GM23248 (cell line): ENCODE data around the gene SYNPO2. TPM values are rescaled to one million over a fixed set of nuclear protein-coding genes. Genes with fewer than 3 reads are reported as not detected.

ENCODE experiments used
- DNase-seq: peaks from one replicate; pipeline ENCODE4 v3.0.0-alpha.2; 2015
- H2AFZ ChIP-seq: fragments of 200-600 bp; sonication (generic); 2 replicates; pipeline ENCODE4 v1.6.1; 2016; ENCODE audit warnings: antibody characterized with exemption
- H3F3A ChIP-seq: fragments of 200-600 bp; sonication (generic); 2 replicates; pipeline ENCODE4 v1.6.1; 2016; ENCODE audit warnings: mild to moderate bottlenecking, antibody characterized with exemption, mixed run types; ENCODE audit not compliant: insufficient read depth
- H3K27ac ChIP-seq: fragments of 200-600 bp; sonication (generic); 2 replicates; pipeline ENCODE4 v1.5.1; 2016; ENCODE audit warnings: mild to moderate bottlenecking
- H3K27me3 ChIP-seq: fragments of 200-600 bp; sonication (generic); replicated peaks from 2 replicates; pipeline ENCODE4 v1.6.1; 2016; ENCODE audit warnings: mild to moderate bottlenecking; ENCODE audit not compliant: insufficient read depth
- H3K36me3 ChIP-seq: fragments of 200-600 bp; sonication (generic); 2 replicates; pipeline ENCODE4 v1.6.1; 2016; ENCODE audit warnings: low read depth, mild to moderate bottlenecking
- H3K4me1 ChIP-seq: fragments of 200-600 bp; sonication (generic); 2 replicates; pipeline ENCODE4 v1.6.1; 2016; ENCODE audit warnings: mild to moderate bottlenecking; ENCODE audit not compliant: insufficient read depth
- H3K4me2 ChIP-seq: fragments of 200-600 bp; sonication (generic); one replicate; pipeline ENCODE4 v1.6.1; 2016; ENCODE audit warnings: mild to moderate bottlenecking; ENCODE audit not compliant: unreplicated experiment
- H3K4me3 ChIP-seq: fragments of 200-600 bp; sonication (generic); 2 replicates; pipeline ENCODE4 v1.5.1; 2016; ENCODE audit warnings: mild to moderate bottlenecking
- H3K79me2 ChIP-seq: fragments of 200-600 bp; sonication (generic); 2 replicates; pipeline ENCODE4 v1.6.1; 2016; ENCODE audit warnings: mild to moderate bottlenecking; ENCODE audit not compliant: insufficient read depth
- H3K9ac ChIP-seq: fragments of 200-600 bp; sonication (generic); 2 replicates; pipeline ENCODE4 v1.6.1; 2016; ENCODE audit warnings: mild to moderate bottlenecking
- H3K9me2 ChIP-seq: fragments of 200-600 bp; sonication (generic); 2 replicates; pipeline ENCODE4 v1.6.1; 2016; ENCODE audit warnings: mixed run types, mild to moderate bottlenecking, moderate library complexity; ENCODE audit not compliant: insufficient read depth
- H3K9me3 ChIP-seq: fragments of 200-600 bp; sonication (generic); one replicate; pipeline ENCODE4 v1.6.1; 2017; ENCODE audit warnings: low read depth
- H4K20me1 ChIP-seq: fragments of 200-600 bp; sonication (generic); 2 replicates; pipeline ENCODE4 v1.6.0; 2016; ENCODE audit not compliant: insufficient read depth
- EZH2 ChIP-seq: fragments of 200-600 bp; sonication (generic); IDR thresholded peaks from 2 replicates; pipeline ENCODE4 v1.6.1; 2018; ENCODE audit warnings: antibody characterized with exemption, mild to moderate bottlenecking; ENCODE audit not compliant: insufficient read depth, poor library complexity, severe bottlenecking
- EZH2phosphoT487 ChIP-seq: fragments of 200-600 bp; sonication (generic); IDR thresholded peaks from 2 replicates; pipeline ENCODE4 v1.6.1; 2018; ENCODE audit warnings: antibody characterized with exemption, moderate library complexity, mild to moderate bottlenecking, low read depth; ENCODE audit not compliant: insufficient read depth
- WGBS, 2 experiments: methylation state at CpG; one replicate each; pipeline ENCODE4 v1.1.6; 2015 to 2017; ENCODE audit warnings: low lambda C conversion rate in 2 of 2, low coverage in 1 of 2; ENCODE audit errors: missing lambda C conversion rate in 2 of 2; 5-methylcytosine and 5-hydroxymethylcytosine counted together
- in situ Hi-C: fragments of 300-500 bp; cut with MboI; formaldehyde crosslinking; loops from 2 replicates; pipeline ENCODE4 v1.15.0; 2020
- polyA plus RNA-seq: library from polyadenylated mRNA; unstranded; fragments of >200 nt; fragmentation: Nextera tagmentation; extraction: Ambion mirVana; gene quantifications from 2 replicates; pipeline ENCODE4 v1.2.1, GENCODE V29; 2016
- total RNA-seq: library from RNA; depleted of rRNA; stranded (reverse); fragments of >200 nt; shearing (Covaris generic); gene quantifications from 2 replicates; pipeline ENCODE4 v1.2.3, GENCODE V29; 2014

Gene SYNPO2
- total and polyA plus RNA-seq, 2 experiments from 2014 or later: 3.1 to 5.0 TPM

- H3K4me2 ChIP-seq: peak overlapping the region; percentile 78
Observed at GRCh38 chr4:119025916-119026661, 137.4 kb downstream of the SYNPO2 start.

GRCh38 chr4:119026662-119027444 is 138.2 kb downstream of the SYNPO2 start:
- WGBS, 2 experiments: 77 to 78% methylated on average over 22 of the region's 22 CpGs
- no peaks in the 10 kb centered on the region for H3K9me2 ChIP-seq
- peak overlapping the region; percentile 78 for H3K4me2 ChIP-seq
- peak overlapping the region; percentile 70 for H2AFZ ChIP-seq
- H3K79me2 ChIP-seq: no peaks in the 10 kb centered on the region
- H3K27me3 ChIP-seq: no peaks in the 10 kb centered on the region
- peaks cover 30% of the 10 kb centered on the region for H3F3A ChIP-seq
- TF ChIP-seq EZH2 (no peak), EZH2phosphoT487 (no peak)
- H4K20me1 ChIP-seq: no peaks in the 10 kb centered on the region
- H3K9ac ChIP-seq: peak overlapping the region; percentile 76
- no peaks in the 10 kb centered on the region for H3K9me3 ChIP-seq
- H3K4me3 ChIP-seq: peak overlapping the region; percentile 69
- H3K4me1 ChIP-seq: peaks cover 47% of the 10 kb centered on the region
- peak overlapping the region; percentile 96 for H3K27ac ChIP-seq
- H3K36me3 ChIP-seq: no peaks in the 10 kb centered on the region
- DNase-seq: peak; percentile 12
- in situ Hi-C loops: loop anchor here (25.0 kb wide), 1 partner anchor 90 kb away; no protein-coding TSS in a partner anchor

More at GRCh38 chr4:119025916-119026661, 137.4 kb downstream of the SYNPO2 start:
- Histone ChIP-seq H3K4me3 (peak overlapping the region; percentile 69), H2AFZ (peak overlapping the region; percentile 70), H3K36me3 (no peaks in the 10 kb centered on the region), H3K9me3 (no peaks in the 10 kb centered on the region), H3K27me3 (no peaks in the 10 kb centered on the region), H4K20me1 (no peaks in the 10 kb centered on the region), H3K27ac (peak overlapping the region; percentile 96), H3K9ac (peak overlapping the region; percentile 76), H3K9me2 (no peaks in the 10 kb centered on the region), H3F3A (peaks cover 30% of the 10 kb centered on the region), H3K79me2 (no peaks in the 10 kb centered on the region), H3K4me1 (peaks cover 47% of the 10 kb centered on the region)
- in situ Hi-C loops: loop anchor here (25.0 kb wide), 1 partner anchor 89 kb away; no protein-coding TSS in a partner anchor
- no peak for TF ChIP-seq EZH2
- 0 to 2% methylated on average over 4 of the region's 4 CpGs for WGBS, 2 experiments
- DNase-seq: peak; percentile 91

- H3F3A ChIP-seq: peaks cover 30% of the 10 kb centered on the region
- H3K27me3 ChIP-seq: no peaks in the 10 kb centered on the region
- no peak overlapping the region for H2AFZ ChIP-seq
- 47 to 51% methylated on average over 2 of the region's 2 CpGs for WGBS, 2 experiments
- H3K36me3 ChIP-seq: no peaks in the 10 kb centered on the region
- TF ChIP-seq EZH2: no peak
- TF ChIP-seq EZH2phosphoT487: no peak
- H3K9me2 ChIP-seq: no peaks in the 10 kb centered on the region
- H3K4me3 ChIP-seq: no peak overlapping the region
- H3K79me2 ChIP-seq: no peaks in the 10 kb centered on the region
- H4K20me1 ChIP-seq: no peaks in the 10 kb centered on the region
- no peak overlapping the region for H3K9ac ChIP-seq
- no peak overlapping the region for H3K27ac ChIP-seq
- no peaks in the 10 kb centered on the region for H3K9me3 ChIP-seq
- H3K4me1 ChIP-seq: peaks cover 47% of the 10 kb centered on the region
- DNase-seq: no peak
- peak overlapping the region; percentile 2 for H3K4me2 ChIP-seq
- in situ Hi-C loops: loop anchor here (25.0 kb wide), 1 partner anchor 91 kb away; no protein-coding TSS in a partner anchor
Observed at GRCh38 chr4:119027811-119028210, 139.2 kb downstream of the SYNPO2 start.

GRCh38 chr4:119028296-119028695 is 139.6 kb downstream of the SYNPO2 start:
- Histone ChIP-seq H3K36me3 (no peaks in the 10 kb centered on the region), H3K4me3 (no peak overlapping the region), H3K27ac (no peak overlapping the region), H3K4me1 (peaks cover 47% of the 10 kb centered on the region), H3K27me3 (no peaks in the 10 kb centered on the region), H4K20me1 (no peaks in the 10 kb centered on the region), H3K4me2 (peak overlapping the region; percentile 6), H2AFZ (0 out of 2 replicates have a peak overlapping the region, but pooled peaks have one; percentile 14), H3F3A (peaks cover 30% of the 10 kb centered on the region), H3K9ac (no peak overlapping the region), H3K9me2 (no peaks in the 10 kb centered on the region), H3K9me3 (no peaks in the 10 kb centered on the region), H3K79me2 (no peaks in the 10 kb centered on the region)
- peak; percentile 21 for DNase-seq
- WGBS, 2 experiments: 93 to 98% methylated on average over 2 of the region's 2 CpGs
- in situ Hi-C loops: loop anchor here (25.0 kb wide), 1 partner anchor 91 kb away; no protein-coding TSS in a partner anchor
- TF ChIP-seq EZH2phosphoT487 (no peak), EZH2 (no peak)
